A673 (cell line): ENCODE data around the gene SHISA8. TPM values are rescaled to one million over a fixed set of nuclear protein-coding genes. Genes with fewer than 3 reads are reported as not detected.

Source experiments
- BruUV-seq: library from RNA; stranded (reverse); fragments of 400-500 nt; replicated peaks from 2 replicates; lab custom pipeline; 2021; lab: Mats Ljungman, UMichigan
- CTCF ChIA-PET: fragments of 300-600 bp; sonication (Branson Sonifier 250); formaldehyde crosslinking; loops from one replicate; lab custom pipeline; 2022; ENCODE audit warnings: antibody characterized with exemption; lab: Charles Lee
- POLR2A ChIA-PET: fragments of 300-600 bp; sonication (Branson Sonifier 250); formaldehyde crosslinking; loops from one replicate; lab custom pipeline; 2022; ENCODE audit warnings: antibody characterized with exemption; ENCODE audit not compliant: low non-redundant PET; lab: Charles Lee
- DNase-seq: peaks from one replicate; pipeline ENCODE4 v3.0.0-alpha.2; 2015; ENCODE audit warnings: low spot score
- H3K27ac ChIP-seq: fragments of 200-600 bp; sonication (generic); 2 replicates; pipeline ENCODE4 v1.5.1; 2016; ENCODE audit warnings: mixed run types, low read depth, mild to moderate bottlenecking, mixed read lengths, antibody characterized with exemption, low read length; ENCODE audit not compliant: poor library complexity, severe bottlenecking
- H3K27me3 ChIP-seq: fragments of 200-600 bp; sonication (generic); replicated peaks from 2 replicates; pipeline ENCODE4 v1.6.1; 2017; ENCODE audit warnings: mixed run types, low read depth, mild to moderate bottlenecking, mixed read lengths, antibody characterized with exemption, low read length; ENCODE audit not compliant: insufficient read depth, poor library complexity
- H3K36me3 ChIP-seq: fragments of 200-600 bp; sonication (generic); 2 replicates; pipeline ENCODE4 v1.6.1; 2016; ENCODE audit warnings: mixed run types, mild to moderate bottlenecking, mixed read lengths, antibody characterized with exemption, low read length; ENCODE audit not compliant: insufficient read depth, poor library complexity, severe bottlenecking
- H3K4me1 ChIP-seq: fragments of 200-600 bp; sonication (generic); 2 replicates; pipeline ENCODE4 v1.6.1; 2017; ENCODE audit warnings: mixed run types, mild to moderate bottlenecking, mixed read lengths, antibody characterized with exemption, low read length; ENCODE audit not compliant: insufficient read depth, poor library complexity, severe bottlenecking
- H3K4me3 ChIP-seq: fragments of 200-600 bp; sonication (generic); 2 replicates; pipeline ENCODE4 v1.5.1; 2016; ENCODE audit warnings: low read depth, mixed run types, mild to moderate bottlenecking, mixed read lengths, low read length; ENCODE audit not compliant: poor library complexity, severe bottlenecking
- H3K9me3 ChIP-seq: fragments of 200-600 bp; sonication (generic); 2 replicates; pipeline ENCODE4 v1.6.1; 2016; ENCODE audit warnings: mixed run types, low read depth, mild to moderate bottlenecking, mixed read lengths, antibody characterized with exemption, low read length; ENCODE audit not compliant: poor library complexity, severe bottlenecking
- CTCF ChIP-seq: fragments of 300-800, 200-600 bp; sonication (generic); conservative IDR thresholded peaks from 2 replicates; pipeline ENCODE4 v1.5.1; 2017; ENCODE audit warnings: low read depth, mild to moderate bottlenecking, antibody characterized with exemption, low read length, moderate library complexity, mixed read lengths
- EZH2 ChIP-seq: fragments of 200-600 bp; sonication (generic); IDR thresholded peaks from 2 replicates; pipeline ENCODE4 v1.6.1; 2017; ENCODE audit warnings: borderline replicate concordance, low read depth, mild to moderate bottlenecking, mixed read lengths, antibody characterized with exemption, low read length; ENCODE audit not compliant: poor library complexity, severe bottlenecking
- intact Hi-C: fragments of 100-400 bp; cut with micrococcal nuclease; formaldehyde crosslinking; loops from one replicate; pipeline ENCODE4 v1.10.0; 2022; ENCODE audit not compliant: unreplicated experiment
- total RNA-seq: library from RNA; stranded (reverse); gene quantifications from 2 replicates; pipeline ENCODE4 v1.2.3, GENCODE V29; 2021

The SHISA8 gene
- total RNA-seq, 1 experiment from 2014 or later: 1.4 TPM

DNA sequence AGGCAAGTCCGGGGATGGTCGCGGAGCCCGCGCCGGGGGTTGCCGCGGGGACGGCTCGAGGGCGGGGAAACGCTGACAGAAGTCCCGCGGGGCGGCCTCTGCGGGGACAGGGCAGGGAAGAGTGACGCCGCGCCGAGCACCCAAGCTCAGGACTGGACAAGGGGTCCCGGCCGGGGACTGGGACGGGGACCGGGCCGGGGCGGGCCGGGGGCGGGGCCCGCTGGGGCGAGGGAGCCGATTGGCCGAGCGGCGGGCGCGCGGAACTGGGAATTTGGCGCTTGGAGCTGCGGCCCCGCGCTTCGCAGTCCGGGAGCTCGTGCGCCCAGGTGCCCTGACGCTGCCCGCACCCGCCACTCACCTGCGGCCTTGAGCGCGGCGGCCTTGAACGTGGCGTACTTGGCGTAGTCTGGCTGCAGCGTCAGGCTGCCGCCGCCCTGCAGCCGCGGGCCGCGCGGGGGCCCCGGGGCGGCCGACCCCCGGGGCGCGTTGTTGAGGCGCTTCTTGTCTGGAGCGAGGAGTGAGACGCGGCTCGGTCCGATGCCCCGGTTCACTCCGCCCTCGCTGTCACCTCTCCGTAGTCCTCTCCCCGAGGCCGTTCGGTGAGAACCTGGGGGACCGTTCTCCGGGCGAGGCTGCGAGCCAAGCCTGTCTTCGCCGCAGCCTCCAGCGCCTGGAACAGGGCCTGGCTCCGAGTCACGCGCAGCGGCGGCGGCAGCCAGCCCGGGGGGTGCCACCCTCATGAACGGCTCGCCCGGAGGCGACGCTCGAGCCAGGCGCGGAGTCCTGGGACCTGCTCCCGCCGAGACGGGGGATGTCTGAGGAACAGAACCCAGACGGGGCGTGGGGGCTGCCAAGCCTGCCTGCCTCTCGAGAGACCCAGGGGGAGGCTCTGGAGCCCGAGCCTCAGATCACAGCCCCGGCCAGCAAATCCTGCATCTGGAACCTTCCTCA lies 4.5 kb downstream of the SHISA8 start:
- CTCF ChIA-PET: no interaction called here
- no TSS peak for BruUV-seq
- no peak overlapping the region for H3K27ac ChIP-seq
- no peak for DNase-seq
- peaks cover 16% of the 10 kb centered on the region for H3K36me3 ChIP-seq
- peak overlapping the region; percentile 12 for H3K4me3 ChIP-seq
- TF ChIP-seq CTCF: no peak
- TF ChIP-seq EZH2: no peak
- intact Hi-C loops: no loop called here
- peaks cover 20% of the 10 kb centered on the region for H3K4me1 ChIP-seq
- H3K9me3 ChIP-seq: no peaks in the 10 kb centered on the region
- POLR2A ChIA-PET: no interaction called here
- peaks cover 34% of the 10 kb centered on the region for H3K27me3 ChIP-seq

- ChIA-PET CTCF (no interaction called here), POLR2A (no interaction called here)
- peaks cover 32% of the 10 kb centered on the region for H3K27me3 ChIP-seq
- no peak overlapping the region for H3K4me3 ChIP-seq
- no peaks in the 10 kb centered on the region for H3K9me3 ChIP-seq
- no peak overlapping the region for H3K27ac ChIP-seq
- intact Hi-C loops: no loop called here
- no TSS peak for BruUV-seq
- no peak for DNase-seq
- TF ChIP-seq EZH2 (no peak), CTCF (no peak)
- peaks cover 16% of the 10 kb centered on the region for H3K4me1 ChIP-seq
- peaks cover 24% of the 10 kb centered on the region for H3K36me3 ChIP-seq
Observed at GRCh38 chr22:41909310-41910049, 5.4 kb downstream of the SHISA8 start.

GRCh38 chr22:41908411-41909309 lies 6.2 kb downstream of the SHISA8 start:
- H3K27me3 ChIP-seq: peaks cover 26% of the 10 kb centered on the region
- POLR2A ChIA-PET: no interaction called here
- BruUV-seq: no TSS peak

More at GRCh38 chr22:41908411-41909309, 6.2 kb downstream of the SHISA8 start:
- TF ChIP-seq EZH2: no peak
- no peak for TF ChIP-seq CTCF
- Histone ChIP-seq H3K36me3 (peaks cover 32% of the 10 kb centered on the region), H3K4me3 (no peak overlapping the region), H3K27ac (no peak overlapping the region), H3K4me1 (peaks cover 16% of the 10 kb centered on the region), H3K9me3 (no peaks in the 10 kb centered on the region)
- no peak for DNase-seq
- intact Hi-C loops: no loop called here
- CTCF ChIA-PET: no interaction called here
